HG03060 (cell line): ENCODE data around the gene POLG2.
"Not testable (repeated sequence)": the region's sequence is repeated elsewhere in the genome, so short reads cannot be mapped to it uniquely, and the experiment has no call there.

Experiments
- ATAC-seq: cut with Tn5 transposase; IDR thresholded peaks from one replicate; pipeline ENCODE4 v1.9.1; 2021; ENCODE audit warnings: low read depth, moderate number of reproducible peaks; ENCODE audit not compliant: unreplicated experiment

POLG2 gene

DNA sequence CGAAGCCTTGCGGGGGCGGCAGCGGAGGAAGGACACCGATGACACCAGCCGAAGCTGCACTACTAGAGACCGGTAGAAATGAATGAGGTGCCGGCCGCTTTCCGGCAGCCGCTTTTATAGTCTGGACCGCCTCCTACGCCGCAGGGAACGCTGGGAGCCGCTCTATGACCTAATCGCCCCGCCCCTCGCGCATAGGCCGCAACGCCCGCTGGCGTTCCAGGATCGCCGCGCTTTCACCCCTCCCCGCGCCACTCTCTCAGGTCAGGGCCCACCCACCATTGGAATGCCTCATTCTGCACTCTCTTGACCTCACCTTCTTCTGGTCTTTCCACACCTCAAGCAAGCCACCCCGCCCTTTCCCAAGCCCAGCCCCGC lies 9.3 kb upstream of the POLG2 start, which contains the start of gene DDX5:
Gene DDX5, minus strand, starts transcription at position 89 of the 375 bp plus-strand sequence. CDS start 170 bp downstream, outside the sequence.
- peak; percentile 42 for ATAC-seq

DNA sequence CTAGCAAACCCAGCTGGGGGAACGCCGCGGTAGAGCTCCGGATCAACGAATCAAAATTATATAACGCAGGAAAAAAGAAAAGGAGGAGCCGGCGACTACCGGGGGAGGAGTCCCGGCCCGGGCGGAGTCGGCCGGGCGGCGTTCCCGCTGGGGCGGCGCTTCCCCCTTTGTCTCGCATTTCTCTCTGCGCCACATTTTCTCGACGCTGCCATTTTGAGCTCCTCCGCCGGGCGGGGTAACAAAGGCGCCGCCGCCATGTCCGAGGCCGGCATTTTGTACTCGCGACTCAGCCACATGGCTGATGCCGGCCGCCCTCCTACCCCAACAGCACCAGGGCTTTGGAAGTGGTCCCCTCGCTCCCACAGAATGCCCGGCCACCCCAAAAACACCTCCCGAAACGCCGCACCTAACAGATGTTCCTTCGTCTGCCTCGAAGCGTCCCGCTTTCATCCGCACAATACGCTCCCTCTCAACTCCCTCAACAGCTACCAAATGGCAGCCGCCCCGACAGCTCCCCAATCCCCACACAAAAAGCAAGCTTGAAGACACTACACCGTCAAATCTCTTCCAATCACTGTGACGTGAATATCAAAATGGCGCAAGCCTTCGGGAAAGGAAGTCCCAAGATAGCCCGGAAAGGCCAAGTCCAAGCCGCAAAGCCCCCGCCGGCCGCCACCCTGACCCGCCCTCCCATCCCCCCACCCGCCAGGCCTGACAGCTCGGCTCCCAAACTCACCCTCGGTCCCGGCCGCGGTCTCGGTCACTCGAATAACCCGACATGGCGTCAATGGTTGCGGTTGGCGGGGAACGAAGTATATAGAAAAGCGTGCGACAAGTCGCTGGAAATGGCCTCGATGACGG lies 8.7 kb upstream of the POLG2 start:
- no peak for ATAC-seq

DNA sequence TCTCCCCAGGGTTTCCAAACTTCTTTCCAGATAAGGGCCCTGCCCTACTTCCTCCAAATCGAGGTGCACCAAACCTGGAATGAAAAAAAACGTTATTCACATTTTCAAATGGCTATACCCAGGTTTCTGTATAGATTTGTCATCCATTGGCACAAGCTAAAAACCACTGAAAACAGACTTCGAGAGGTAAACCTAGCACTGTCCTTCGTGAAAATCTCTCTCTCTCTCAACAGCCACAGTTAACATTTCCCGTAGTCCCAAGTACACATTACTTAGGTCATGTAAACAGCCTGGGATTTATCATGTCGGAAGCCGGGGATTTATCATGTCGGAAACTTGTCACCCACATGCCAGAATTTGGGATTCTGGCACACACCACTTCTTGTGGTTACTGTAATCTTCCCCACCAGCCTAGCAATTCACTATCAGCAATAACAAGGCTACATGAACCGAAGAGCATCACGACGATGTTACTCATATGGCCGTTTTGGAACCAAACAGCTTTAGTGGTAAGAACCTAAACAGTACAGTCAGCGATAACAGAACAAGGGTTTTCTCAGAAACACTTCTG lies 8.0 kb upstream of the POLG2 start:
- ATAC-seq: no peak

GRCh38 chr17:64503821-64504768 lies 7.2 kb upstream of the POLG2 start:
- ATAC-seq: no peak

DNA sequence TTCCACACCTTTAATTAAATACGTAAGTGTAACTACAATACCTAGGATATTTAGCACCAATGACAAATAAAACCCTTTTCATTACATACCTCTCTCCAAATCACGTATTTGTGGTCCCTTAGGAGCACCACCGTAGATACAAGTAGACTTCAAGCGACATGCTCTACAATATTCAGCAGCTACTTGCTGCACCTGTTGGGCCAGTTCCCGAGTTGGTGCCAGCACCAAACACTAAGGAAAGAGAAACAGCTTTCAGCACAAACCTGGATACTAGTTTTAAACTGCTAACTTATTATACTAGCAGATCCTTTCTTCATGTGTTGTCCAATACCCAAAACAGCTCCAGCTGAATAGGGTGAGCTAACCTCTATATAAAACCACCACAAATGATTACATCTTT lies 6.5 kb upstream of the POLG2 start:
- no peak for ATAC-seq

DNA sequence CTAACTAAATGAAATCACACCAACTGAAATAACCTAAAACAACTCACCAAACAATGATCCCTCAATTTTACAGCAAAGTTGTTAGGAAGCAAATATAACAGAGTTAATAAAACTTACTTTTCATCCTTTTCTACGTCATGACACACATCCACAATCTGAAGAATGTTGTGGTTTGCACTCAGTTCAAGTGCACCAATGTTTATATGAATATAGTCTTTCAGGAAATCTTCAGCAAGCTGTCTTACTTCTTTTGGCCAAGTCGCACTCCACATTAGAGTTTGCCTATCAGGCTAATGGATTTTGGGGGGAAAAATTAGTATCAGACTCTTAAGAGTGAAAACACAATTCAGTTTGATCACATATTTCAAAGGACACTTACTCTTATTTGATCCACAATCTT lies 6.0 kb upstream of the POLG2 start:
- ATAC-seq: no peak

GRCh38 chr17:64502021-64502420 lies 5.2 kb upstream of the POLG2 start:
- no peak for ATAC-seq

DNA sequence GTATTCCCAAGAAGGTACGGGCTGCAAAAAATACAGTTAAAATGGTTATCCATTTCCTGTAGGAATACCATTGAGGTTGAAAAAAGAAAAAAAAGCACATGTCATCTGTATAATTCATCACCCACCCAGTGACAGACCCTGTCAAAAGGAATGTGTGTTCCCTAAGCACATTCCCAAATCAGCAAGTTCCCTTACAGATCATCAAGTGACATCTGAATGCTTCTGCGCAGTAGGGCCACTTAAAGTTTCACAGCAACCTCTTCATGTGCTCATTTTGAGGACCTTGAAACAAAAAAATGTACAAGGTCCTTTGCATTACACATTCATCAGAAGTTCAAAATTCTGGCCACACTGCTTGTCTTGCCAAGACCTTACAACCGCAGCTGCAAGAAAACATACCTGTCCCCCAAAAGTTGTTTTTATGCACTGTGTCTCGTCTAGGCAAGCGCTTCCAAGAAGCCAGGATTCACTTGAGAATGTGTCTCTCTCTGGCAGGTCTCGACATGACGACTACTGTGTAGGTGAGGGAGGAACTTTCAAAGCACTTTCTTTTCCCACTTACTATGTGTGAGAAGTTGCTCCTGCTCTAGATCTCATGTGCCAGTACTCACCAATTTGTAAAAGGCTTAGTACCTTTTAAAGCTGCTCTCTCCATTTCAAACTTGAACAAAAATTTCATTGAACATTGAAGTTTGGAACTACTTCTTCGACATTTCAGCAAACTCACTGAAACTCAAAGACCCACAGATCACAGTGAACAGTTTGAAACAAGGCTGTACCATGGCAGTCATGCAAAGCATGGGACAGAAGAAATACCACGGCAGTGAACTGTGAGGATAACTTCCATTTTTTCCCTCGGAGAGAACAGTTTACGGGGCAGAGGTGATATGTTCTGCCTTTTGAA lies 4.3 kb upstream of the POLG2 start:
- no peak for ATAC-seq

- ATAC-seq: no peak
These were observed 3.6 kb upstream of the POLG2 start for GRCh38 chr17:64500487-64500859.

DNA sequence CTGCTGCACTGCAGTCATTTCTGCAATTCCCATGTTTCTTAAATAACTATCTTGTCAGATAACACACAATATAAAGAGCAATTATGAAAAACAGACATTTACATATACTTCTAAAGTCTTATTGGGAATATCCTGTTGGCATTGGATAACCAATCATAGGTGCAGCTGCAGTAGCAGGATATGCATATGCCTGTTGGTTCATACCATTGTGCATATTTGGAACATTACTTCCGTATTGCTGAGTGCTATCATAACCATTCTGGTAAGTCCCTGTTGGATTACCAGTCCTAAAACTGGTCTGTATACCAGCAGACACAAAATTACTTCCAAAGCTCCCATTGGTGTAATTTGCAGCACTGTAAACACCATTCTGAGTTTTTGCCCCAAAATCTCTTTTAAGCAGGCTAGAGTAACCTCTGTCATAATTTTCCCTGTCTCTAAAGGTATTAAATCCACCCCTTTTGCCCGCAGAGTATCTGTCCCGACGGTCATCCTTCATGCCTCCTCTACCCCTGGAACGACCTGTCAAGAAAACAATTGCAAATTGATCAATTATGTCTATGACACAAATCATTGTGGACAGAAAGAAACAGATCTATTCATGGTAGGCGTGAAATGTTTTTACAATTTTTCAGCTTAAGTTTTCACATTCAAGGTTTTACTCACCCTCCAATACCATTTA lies 3.1 kb upstream of the POLG2 start:
- no peak for ATAC-seq

GRCh38 chr17:64498308-64499203 lies 1.7 kb upstream of the POLG2 start:
- ATAC-seq: no peak

DNA sequence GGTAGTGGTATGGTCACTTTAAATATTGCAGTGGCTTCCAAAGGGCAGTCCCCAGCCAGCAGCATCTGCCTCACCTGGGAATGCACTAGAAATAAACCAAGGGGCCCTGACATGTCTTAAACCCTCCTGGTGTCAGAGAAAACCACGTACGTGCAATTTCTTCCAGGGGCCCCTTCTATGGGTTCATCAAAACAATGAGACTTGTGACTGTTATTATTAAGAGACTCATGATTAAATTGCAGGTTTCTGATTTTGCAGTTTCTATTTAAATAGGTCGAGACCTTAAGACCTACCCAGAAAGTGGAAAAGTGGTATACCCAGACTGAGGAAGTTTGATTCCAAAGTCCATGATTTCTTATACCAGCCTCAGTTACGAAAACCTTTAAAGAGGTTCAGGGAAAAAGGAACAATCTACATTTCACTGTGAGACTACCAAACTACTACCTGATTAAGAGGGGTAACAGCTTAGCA lies 746 bp upstream of the POLG2 start:
- no peak for ATAC-seq

DNA sequence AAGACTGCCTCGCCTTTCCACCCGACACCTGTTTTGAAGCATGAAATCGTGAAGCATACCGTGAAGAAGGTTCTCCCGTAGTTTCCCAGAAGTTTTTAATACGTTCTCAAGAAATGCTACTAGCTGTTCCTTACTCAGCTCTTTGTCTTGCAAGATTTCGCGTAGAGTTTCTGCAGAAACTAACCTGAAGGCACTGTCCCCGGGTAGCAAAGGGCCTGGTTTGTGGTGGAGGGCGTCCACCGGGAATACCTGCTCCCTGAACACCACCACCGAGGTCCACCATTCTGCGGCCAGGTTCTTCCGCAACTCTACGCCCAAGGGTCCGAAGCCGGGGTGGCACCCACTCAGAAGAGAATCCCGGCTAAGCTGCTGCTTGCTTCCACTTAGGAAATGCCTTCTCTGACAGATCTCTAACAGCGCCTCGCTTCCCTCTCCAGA lies 487 bp downstream of the POLG2 start:
- ATAC-seq: no peak

DNA sequence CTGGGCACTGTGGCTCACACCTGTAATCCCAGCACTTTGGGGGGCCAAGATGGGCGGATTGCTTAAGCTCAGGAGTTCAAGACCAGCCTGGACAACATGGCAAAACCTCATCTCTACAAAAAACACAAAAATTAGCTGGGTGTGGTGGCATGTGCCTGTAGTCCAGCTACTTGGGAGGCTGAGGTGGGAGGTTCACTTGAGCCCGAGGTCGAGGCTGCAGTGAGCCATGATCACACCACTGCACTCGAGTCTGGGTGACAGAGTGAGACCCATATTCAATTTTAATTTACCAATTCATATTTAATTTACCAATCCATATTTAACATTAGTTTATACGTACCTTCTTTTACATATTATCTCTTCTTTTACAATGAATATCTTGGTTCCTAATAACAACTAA lies 1.6 kb downstream of the POLG2 start:
- not testable (repeated sequence) for ATAC-seq

GRCh38 chr17:64494121-64494520 lies 2.7 kb downstream of the POLG2 start:
- no peak for ATAC-seq

DNA sequence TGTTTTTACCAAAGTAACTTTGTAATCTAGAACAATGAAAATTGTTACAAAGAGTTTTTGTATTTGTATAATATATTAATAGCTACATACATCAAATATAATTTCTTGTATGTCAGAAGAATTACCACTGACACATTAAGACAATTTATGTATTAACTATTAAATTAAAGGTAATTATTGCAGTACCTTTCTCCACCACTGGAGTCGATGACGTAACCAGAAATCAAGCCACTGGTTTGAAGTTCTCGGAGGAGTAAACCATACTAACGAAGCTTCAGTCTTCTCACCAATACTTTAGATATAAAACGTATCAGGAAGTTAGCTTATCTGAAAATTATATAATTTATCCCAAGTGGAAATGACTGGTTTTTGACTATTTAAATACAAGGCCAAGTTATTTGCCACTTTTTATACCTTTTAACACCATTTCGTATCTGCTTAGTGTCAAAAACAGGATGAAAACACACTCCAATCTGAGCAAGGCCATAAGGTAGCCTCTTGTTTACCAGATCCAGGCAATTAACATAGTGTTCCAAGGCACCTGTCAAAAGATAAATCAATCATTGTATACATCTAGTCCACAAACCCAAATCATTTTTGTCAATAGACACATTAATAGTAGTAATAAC lies 4.3 kb downstream of the POLG2 start:
- no peak for ATAC-seq

- no peak for ATAC-seq
These were observed 4.9 kb downstream of the POLG2 start for GRCh38 chr17:64491994-64492393.
